ENCODE results near the gene ABCA4.

Gene ABCA4

DNA sequence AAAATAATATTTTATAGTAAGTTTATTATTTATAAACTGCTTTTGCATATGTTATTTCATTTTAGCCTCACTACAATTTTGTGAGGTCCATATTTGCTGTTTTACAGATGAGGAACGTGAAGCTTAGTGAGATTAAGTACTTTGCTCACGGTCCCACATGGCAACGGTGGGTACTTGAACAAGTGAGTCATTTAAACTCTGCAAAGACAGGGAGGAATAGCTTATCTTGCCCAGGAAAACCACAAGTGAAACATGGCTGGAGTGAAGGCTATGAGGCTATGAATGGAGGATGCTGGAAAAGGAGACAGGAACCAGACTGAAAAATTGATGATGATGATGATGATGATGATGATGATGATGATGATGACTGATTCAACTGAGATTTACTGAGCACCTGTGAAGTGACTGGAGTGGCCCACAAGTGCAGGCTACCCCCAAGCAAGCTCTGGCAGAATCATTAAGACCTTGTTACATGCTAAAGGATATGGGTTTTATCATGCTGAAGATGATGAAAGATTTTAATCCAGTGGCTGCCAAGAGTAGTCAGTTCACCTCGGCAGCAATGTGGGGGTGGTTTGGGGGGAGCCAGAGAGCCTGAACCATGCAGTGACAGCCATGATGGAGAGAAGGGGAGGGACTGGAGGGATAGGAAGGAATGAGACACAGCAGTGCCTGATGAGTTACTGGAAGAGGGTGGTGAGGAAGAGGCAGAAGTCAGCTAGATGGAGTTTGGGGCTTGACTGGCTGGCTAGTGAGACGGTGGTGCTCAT, 1.4 kb upstream of the ABCA4 start:
- no peak for DNase-seq (ENCODE audit: low read depth in 3 of 3)

GRCh38 chr1:94121411-94121821, 468 bp upstream of the ABCA4 start:
- no peak for DNase-seq (ENCODE audit: low read depth in 3 of 3)

DNA sequence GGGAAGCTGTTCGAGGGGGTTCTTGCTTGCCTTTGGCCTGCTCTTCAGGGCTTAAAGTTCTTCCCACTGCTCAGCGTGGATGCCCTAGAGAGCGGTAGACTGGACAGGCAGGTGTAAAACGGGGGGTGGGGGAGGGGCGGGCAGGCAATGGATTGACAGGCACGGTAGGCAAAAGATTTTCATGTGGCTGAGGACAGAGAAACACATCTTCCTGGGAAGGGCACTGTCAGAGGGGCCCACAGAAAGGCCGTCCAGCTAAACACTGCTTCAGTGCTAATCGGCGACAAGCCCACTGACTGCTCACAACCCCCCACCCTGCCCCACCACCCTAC, 412 bp downstream of the ABCA4 start:
- no peak for DNase-seq (ENCODE audit: low read depth in 3 of 3)

- DNase-seq (ENCODE audit: low read depth in 3 of 3): no peak
Observed at GRCh38 chr1:94119796-94120569, 965 bp downstream of the ABCA4 start.

DNA sequence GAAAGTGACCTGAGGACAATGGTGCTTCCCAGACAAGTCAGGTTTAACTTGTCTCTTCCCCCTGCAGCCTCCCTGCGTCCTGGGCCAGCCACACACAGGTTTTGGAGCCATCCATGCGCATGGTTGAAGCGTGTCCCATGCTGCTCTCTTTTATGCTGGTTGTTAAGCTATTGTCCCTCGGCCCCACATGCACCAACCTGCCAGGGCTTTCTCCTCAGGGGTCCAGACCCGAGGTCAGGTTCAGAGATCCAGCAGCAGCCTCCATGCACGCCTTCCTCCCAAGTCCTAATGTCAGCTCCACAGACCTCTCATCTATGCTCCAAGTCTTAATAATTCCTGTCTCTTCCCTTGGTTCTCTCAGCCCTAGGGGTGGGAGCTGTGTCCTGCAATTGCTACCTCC, 1.6 kb downstream of the ABCA4 start:
- no peak for DNase-seq (ENCODE audit: low read depth in 3 of 3)

GRCh38 chr1:94118471-94118870, 2.5 kb downstream of the ABCA4 start:
- DNase-seq (ENCODE audit: low read depth in 3 of 3): no peak

DNA sequence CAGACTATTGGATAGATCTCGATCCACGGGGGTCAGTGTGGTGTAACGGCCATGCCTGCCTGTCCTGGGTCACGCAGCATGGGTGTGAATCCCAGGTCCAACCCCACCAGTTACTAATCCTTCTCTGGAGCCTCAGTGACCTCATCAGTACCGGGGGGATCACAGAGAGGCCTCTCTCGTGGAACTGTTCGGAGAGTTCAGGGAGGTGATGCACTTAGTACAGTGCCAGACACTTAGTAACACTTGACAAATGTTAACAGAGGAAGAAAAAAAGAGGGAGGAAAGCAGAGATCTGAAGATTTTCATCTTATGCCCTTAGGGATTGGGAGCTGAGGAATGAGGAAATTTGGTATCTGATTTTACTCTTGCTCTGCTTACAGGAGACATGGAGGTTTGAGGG, 2.9 kb downstream of the ABCA4 start:
- DNase-seq (ENCODE audit: low read depth in 3 of 3): no peak

GRCh38 chr1:94117259-94117851, 3.6 kb downstream of the ABCA4 start:
- no peak for DNase-seq (ENCODE audit: low read depth in 3 of 3)

DNA sequence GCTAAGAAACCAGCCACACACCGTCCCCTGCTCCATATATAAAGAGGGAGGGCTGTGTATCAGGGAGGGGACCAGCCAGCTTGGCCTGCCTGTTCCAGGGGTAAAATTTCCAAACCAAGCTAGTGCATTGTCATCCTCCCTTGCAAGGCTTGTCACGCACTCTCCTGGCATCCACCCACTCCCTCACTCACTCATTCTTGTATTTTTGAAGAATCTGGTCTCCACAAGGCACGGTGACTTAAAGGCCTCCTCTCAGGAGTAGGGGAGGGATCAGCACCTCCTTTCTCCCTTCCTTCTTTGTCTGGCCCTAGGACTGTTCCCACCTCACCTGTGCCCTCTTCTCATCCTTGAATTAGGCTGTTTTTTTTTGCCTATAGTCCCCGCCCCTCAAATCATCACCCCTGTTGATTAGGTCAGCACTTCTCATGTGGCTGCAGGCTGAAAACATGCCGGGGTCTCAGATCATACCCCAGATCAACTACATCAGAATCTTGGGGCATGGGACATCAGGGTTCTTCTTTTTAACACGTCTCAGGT, 5.0 kb downstream of the ABCA4 start:
- no peak for DNase-seq (ENCODE audit: low read depth in 3 of 3)

- no peak for DNase-seq (ENCODE audit: low read depth in 3 of 3)
Observed at GRCh38 chr1:94115254-94115899, 5.6 kb downstream of the ABCA4 start.

DNA sequence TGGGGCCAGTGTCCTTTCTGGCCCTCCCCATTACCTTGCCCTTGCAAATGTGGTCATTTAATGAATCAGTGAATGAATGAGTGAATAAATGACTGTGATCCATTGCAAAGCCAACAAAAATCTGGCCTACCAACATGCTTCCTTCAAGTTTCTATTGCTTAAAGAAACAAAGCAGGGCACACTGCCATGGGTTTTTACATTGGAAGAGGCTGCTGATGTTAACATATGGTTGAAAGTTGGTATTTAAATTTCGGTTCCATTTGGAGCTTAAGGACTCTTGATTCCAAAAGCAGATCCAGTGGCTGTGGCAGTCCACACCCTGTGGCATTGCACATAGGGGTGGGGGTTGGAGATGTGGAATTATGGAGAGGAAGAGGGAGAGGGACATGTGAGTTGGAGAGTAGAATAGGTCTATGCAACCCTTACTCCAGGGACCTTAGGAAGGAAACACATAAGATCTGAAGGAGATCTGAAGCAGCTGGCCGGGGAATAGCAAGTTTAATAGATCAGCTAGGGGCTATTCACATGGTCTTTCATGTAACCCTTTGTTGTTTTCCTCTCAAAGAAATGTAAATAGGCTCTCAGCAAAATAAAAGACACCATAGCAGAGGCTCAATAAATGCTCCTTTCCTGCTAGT, 7.2 kb downstream of the ABCA4 start:
- DNase-seq (ENCODE audit: low read depth in 3 of 3): no peak

- no peak for DNase-seq (ENCODE audit: low read depth in 3 of 3)
Observed at GRCh38 chr1:94111879-94112278, 9.1 kb downstream of the ABCA4 start.

- no peak for DNase-seq (ENCODE audit: low read depth in 3 of 3)
Observed at GRCh38 chr1:94110946-94111740, 9.8 kb downstream of the ABCA4 start.

DNA sequence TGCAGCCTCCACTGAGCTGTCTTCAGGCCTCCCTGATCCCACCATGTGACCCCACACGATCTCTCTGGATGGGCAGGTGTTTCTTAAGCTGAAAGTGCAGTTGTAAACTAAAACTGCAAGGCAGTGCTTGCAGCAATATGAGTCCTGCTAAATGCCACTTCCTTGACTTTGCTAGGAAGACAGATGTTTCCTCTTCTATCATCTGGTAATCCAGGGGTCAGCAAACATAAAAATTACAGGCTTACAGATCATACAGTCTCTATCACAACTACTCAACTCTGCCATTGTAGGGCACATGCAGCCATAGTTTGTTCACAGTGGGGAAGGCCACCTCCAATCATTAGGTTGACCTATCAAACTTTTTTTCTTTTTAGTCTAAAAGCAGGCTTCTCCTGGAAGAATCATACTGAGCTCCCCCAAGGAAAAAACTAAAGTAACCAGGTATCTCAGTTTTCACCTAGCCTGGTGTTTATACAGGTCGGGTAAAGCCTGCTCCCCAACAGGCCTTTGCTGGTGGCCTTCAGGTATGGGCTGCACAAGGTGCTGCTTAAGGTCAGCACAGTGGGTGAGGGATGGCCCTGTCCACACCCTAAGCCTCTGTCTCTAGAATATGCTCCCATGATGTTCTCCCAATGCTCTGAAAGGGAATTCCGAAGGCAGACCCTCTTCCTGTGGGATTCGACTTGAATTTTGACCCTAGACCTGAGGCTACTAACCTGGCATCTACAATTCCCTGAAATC, 10.8 kb downstream of the ABCA4 start:
- no peak for DNase-seq (ENCODE audit: low read depth in 3 of 3)

DNA sequence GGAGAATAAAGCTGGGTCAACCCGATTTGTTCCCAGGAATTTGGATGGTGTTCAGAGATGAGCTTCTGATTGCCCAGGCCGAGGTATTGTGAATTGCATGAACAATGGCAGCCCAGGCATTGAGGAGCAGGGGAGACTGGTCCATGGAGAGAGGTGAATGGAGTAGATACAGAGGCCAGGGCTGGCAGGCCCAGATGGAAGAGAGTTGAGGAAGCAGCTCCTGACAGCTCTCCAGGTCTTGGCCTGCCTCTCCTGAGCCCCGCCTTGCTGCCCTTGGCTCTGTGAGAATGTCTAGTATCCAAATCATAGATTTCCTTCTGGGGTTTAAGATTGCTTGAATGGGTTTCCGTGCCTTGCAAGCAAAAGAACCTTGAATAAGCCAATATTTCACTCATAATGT, 11.5 kb downstream of the ABCA4 start:
- no peak for DNase-seq (ENCODE audit: low read depth in 3 of 3)

- DNase-seq (ENCODE audit: low read depth in 3 of 3): no peak
Observed at GRCh38 chr1:94107141-94107540, 13.8 kb downstream of the ABCA4 start.

DNA sequence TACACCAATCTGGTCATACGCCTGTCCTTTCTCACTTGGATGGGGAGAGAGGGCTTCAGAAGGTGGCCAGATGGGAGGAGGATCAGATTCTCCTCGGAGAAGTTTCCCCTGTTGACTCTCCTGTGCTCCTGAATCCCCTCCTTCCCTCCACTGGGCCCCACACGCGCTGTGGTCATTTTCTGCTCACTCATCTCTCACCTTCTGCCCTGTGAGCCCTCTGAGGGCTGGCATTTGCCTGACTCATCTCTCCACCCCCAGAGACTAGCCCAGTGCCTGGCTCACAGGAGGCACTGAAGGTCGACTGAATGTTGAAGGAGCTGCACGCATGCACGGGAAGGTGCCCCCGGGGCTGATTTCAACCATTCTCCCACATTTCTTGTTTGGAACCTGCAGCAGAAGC, 14.2 kb downstream of the ABCA4 start:
- no peak for DNase-seq (ENCODE audit: low read depth in 3 of 3)

DNA sequence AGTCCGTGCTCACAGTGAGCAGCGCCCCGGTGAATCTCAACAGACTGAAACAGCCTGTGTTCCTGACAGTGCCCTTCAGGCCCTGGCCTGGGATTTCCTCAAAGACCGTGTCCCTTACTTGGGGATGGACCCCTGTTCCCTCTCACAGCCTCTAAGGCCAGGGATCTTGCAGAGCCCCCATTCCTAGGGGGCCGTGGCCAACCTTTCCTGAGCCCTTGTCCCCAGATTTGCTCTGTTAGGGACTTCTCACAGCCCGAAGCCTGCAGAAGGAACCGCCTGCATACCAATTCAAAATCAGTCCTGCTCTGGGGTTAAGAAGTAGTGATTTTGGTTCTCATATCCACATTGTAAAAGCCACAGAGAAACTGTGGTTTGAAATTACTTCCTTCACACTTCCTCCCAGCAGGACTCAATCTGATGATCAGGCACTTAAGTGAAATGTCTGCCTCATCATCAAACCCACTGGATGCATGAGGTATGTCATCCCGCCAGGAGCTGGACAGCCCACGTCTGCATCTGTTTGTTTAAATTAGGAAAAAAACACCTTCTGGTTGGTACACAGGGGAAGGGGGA, 14.9 kb downstream of the ABCA4 start:
- DNase-seq (ENCODE audit: low read depth in 3 of 3): no peak

DNA sequence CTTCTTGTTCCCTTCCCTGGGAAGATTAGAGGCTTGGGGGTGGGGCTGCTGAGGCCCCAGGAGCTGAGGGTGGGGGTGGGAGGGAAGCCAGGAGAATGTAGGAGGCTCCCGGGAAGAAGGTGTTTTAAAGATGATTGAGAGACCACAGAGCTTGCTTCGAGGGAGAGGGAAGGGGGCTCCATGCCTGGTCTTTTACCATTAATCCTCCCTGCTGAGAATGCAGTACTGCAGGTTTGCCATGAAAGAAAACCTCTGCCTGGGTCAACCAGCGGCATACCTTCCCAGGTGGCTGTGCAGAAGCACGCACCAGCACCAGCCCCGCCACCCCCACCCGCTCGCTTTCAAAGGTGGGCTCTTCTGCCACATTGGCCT, 15.4 kb downstream of the ABCA4 start:
- DNase-seq (ENCODE audit: low read depth in 3 of 3): no peak

Measured in stimulated activated CD4-positive, alpha-beta T cell treated with anti-CD3 and anti-CD28 coated beads, TNF-alpha, amount 100 ng/mL, for 24 hours (primary cell).